Measurements from ENCODE around the gene TRAPPC3.

GRCh38 chr1:36125129-36125991 lies 23.9 kb downstream of the TRAPPC3 start, which contains the start of gene COL8A2:
- TF ChIP-seq SIN3A (IDR thresholded peaks at IDR 0.05; ENCODE audit: borderline replicate concordance in 2 of 2, control insufficient read depth in 1 of 2, low read depth in 2 of 2, low read length in 2 of 2) = no peak
- TF ChIP-seq ZBTB7A (IDR thresholded peaks at IDR 0.05; ENCODE audit: borderline replicate concordance, control insufficient read depth, low read depth, low read length) = 0 out of 2 replicates have a peak, but pooled peaks have one; percentile 22
- no peak for TF ChIP-seq MNT (conservative IDR thresholded peaks at IDR 0.05)
- no peak for TF ChIP-seq CTCF (IDR thresholded peaks at IDR 0.05 in 2 of 3, conservative IDR thresholded peaks at IDR 0.05 in 1 of 3; ENCODE audit: insufficient read depth in 2 of 3, low read depth in 1 of 3, low read length in 3 of 3)
- TF ChIP-seq E4F1 (CRISPR knock-in tag; IDR thresholded peaks at IDR 0.05; ENCODE audit: borderline replicate concordance) = no peak
- TF ChIP-seq ZBTB34 (CRISPR knock-in tag; IDR thresholded peaks at IDR 0.05) = no peak
- peak; percentile 57; the same call in 1 of the 2 replicates for TF ChIP-seq MAX (CRISPR knock-in tag; IDR thresholded peaks at IDR 0.05)
- no peak for TF ChIP-seq ZNF77 (CRISPR knock-in tag; IDR thresholded peaks at IDR 0.05)
- TF ChIP-seq JUN (IDR thresholded peaks at IDR 0.05; ENCODE audit: borderline replicate concordance, low read depth, low read length) = no peak
- TF ChIP-seq JUN (CRISPR knock-in tag; IDR thresholded peaks at IDR 0.05; ENCODE audit: borderline replicate concordance) = no peak
- no peak for TF ChIP-seq BACH1 (tag; IDR thresholded peaks at IDR 0.05)
- no peak for TF ChIP-seq ESRRA (IDR thresholded peaks at IDR 0.05; ENCODE audit: borderline replicate concordance, low read depth)

All from K562 (cell line).